ENCODE results near the gene HSPE1.
"Not testable (repeated sequence)": the region's sequence is repeated elsewhere in the genome, so short reads cannot be mapped to it uniquely, and the experiment has no call there.

The HSPE1 gene

DNA sequence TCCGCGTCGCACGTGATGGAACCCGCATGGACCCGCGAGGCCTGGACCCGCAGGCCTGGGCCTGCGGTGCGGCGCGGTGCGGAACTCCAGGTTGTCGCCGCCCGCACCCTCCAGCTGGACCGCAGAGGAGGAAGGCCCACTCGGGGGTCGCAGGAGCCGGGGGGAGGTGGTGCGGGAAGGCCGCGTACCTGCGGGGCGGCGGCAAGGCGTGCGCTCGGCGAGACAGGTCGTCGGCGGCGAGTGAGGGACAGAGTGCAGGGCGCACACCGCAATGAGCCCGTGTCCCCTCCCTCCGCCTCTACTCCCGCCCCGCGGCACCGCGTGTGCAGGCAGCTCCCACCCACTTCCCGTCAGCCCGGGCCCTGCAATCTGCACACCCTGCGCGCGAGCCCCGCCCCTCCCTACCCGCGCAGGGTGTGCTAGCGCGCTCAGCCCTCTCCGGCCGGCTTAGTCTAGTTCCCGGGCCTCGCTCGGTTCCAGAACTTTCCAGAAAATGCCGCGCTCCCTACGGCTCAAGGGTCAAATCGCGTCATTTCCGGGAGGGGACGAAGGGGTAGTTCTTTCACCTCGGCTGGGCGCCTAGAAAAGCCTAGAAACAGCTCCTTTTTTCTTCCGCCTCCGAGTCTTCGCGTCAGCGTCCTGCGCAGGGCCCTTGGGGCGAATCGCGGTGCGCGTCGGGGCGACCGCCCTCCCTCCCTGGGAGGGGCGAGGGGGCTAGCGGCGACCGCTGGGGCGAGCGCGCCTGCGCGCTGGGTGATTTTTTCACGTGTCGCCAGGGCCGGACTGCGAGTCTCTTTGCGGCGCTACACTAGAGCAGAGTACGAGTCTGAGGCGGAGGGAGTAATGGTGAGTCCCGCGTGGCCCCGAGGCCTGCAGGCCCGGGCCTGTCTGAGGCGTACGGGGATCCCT lies at the start of gene HSPE1, which contains the start of gene HSPD1:
Gene HSPE1, plus strand, starts transcription at position 786 of the 909 bp plus-strand sequence. Its CDS starts 58 bp downstream, at position 844.
Gene HSPD1, minus strand, starts transcription at position 247 of the 909 bp plus-strand sequence. CDS start 992 bp downstream, outside the sequence.
- DNase-seq: peak; percentile 99

DNA sequence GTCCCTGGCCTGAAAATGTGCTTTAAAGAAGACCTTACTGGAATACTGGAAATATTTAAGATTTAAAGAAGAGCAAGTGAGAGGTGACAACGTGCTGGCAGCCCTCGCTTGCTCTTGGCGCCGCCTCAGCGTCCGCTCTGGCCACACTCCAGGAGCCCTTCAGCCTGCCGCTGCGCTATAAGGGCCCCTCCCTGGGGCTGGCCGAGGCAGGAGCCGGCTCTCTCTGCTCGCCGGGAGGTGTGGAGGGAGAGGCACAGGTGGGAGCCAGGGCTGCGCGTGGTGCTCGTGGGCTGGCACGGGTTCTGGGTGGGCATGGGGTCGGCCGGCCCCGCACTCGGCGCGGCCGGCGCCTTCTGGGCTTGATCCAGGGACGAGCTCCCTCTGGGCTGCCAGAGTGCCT lies 49.7 kb upstream of the HSPE1 start:
- no peak for DNase-seq

DNA sequence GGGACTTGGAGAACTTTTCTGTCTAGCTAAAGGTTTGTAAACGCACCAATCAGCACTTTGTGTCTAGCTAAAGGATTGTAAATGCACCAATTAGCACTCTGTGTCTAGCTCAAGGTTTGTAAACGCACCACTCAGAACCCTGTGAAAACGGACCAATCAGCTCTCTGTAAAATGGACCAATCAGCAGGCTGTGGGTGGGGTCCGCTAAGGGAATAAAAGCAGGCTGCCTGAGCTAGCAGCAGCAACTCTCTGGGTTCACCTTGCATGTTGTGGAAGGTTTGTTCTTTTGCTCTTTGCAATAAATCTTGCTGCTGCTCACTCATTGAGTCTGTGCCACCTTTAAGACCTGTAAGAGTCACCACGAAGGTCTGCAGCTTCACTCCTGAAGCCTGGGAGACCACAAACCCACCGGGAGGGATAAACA lies 49.2 kb upstream of the HSPE1 start:
- DNase-seq: not testable (repeated sequence)

DNA sequence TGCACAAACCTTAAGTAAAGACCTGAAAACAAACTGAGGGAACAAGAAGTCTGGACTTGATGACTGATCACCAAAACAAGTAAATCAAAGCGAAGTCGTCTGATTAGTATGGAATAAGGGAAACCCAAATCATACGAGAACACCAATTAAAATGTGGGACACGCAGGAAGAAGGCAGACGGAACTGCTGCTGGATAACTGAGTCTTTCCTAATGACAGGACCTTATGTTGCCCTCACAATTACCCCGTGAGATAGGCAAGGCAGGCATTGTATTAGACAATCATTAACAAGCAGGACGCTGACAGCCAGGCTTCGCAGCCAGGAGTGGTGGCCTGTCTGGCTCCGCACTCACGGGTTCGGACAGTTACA lies 47.4 kb upstream of the HSPE1 start:
- DNase-seq: no peak

DNA sequence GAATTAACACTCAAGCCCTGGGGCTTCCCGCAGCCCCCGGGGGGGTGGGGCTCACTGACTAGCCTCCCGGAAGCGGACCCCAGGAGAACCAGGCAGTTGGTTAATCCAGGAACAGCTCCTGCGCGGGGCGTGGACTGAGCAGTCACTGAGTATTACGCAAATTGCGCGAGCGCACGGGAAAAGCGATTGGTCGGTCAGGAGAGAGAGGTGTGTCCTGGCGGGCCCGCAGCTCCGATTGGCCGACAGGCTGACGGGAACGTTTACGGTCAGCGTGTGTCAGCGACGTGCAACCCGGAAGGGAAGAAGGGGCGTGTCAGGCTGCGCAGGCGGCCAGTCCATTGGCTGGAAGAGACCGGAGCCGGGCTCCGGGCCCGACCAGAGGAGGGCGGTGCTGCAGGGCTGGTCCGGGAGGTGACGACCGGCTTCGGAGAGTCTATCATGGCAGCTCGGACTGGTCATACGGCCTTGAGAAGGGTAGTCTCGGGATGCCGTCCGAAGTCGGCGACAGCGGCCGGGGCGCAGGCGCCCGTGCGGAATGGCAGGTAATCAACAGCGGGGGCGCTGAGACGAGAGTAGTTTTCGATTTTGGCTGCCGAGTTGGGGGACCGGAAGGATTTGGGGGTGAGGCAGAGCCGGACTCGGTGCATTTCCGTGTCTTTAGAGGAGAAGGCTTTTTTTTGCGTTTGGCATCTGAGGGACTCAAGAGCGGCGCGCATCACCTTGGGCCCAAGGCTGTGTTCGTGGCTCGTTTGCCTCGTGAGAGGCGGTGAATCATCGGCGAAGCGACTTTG lies 46.9 kb upstream of the HSPE1 start, which contains the start of gene COQ10B:
Gene COQ10B, plus strand, starts transcription at position 430 of the 791 bp plus-strand sequence. Its CDS starts 9 bp downstream, at position 439.
- DNase-seq: peak; percentile 99

DNA sequence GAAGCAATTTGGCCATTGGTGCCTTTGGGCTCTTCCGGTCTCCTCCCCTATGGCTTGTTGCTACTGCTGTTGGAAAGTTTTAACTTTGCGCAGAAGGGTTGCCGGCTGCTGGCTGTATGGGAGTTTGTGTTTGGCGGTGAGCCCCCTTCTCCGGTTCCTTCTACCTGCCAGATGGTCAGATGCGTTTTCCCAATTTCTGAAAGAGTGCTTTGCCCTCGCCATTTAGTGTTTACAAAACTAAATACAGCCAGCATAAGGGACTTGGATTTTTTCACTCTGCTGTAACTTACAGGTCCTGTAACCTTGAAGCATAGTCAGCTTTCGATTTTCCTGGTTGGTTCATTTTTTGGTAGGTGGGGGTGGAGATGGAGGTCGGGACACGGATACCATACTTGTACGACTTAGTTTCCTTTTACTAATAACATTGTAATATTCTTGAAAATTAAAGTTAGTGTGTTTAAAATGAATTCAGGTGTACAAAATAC lies 46.2 kb upstream of the HSPE1 start:
- DNase-seq: no peak

DNA sequence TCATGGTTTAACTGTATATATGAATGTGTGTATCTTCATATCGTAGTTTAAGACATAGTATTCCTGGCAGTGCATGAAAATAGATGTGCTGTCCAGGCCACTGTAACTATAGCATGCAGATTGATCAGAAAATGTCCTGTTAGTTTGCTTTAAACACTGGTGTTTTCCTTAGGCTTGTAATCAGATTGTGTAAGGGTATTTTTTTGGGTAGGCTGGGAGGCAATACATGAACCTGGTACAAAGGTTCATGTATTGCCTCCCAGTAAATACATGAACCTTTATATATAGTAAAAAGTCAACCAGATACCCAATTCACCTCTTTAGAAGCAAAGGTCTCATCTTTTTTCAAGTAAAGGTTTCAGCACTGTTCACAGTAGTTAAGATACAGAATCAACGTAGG lies 45.3 kb upstream of the HSPE1 start:
- no peak for DNase-seq

DNA sequence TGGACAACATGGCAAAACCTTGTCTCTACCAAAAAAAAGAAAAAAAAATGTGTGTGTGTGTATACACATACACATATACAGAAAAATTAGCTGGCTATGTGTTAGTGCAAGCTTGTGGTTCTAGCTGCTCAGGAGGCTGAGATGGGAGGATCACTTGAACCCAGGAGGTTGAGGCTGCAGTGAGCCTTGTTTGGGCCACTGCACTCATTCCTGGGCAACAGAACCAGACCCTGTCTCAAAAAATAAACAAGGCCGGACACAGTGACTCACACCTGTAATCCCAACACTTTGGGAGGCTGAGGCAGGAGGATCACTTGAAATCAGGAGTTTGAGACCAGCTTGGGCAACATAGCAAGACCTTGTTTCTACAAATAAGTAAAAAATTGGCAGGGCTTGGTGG lies 44.8 kb upstream of the HSPE1 start:
- no peak for DNase-seq

DNA sequence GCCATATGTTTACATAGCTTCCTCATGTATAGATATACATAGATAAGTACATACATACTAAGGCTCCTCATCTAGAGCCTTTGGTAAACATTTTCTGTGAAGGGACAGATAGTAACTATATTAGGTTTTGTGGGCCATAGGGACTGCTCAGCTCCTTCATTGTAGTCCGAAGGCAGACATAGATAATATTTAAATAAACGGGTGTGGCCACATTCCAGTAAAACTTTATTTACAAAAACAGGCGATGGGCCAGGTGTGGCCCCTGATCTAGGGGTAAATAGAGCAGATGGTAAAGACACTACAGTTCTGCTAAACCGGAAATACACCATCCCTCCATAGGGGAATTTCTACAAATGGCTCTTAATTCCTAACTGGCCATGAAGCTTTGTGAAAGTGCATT lies 39.5 kb upstream of the HSPE1 start:
- no peak for DNase-seq

DNA sequence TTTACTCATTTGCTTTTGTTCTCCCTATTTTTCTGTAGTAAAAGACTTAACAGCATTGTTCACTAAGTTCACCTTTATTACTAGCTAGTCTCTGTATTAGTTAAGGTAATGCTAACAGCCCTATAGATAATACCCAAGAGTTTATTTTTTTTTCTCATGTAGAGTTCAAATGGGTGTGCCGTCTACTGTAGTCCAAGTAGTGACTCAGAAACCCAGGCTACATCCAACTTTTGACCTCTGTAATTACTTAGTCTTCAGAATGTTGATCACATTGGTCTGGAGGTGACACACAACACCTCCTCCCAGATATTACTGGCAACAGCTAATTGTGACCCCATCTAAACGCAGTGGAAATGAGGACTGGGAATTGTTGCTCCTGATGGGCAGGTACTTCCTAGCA lies 39.1 kb upstream of the HSPE1 start:
- no peak for DNase-seq

DNA sequence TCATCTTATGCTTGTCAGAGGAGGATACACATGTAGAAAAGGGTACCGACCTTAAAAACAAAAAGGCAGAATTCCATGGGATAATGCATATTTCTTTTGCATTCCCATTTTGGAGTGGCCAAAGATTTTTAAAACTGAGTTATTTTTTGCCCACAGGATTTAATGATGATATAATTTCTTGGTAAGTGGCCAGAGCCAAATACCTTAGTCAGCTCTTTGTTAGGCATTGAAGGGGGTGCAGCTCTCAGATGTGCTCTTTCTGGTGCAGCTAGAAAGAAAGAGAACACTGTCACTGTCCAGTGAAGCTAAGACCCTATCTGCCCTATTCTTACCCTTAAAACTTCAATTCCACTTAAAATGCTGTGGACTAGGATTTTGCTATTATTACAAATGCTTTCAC lies 36.0 kb upstream of the HSPE1 start:
- DNase-seq: no peak

DNA sequence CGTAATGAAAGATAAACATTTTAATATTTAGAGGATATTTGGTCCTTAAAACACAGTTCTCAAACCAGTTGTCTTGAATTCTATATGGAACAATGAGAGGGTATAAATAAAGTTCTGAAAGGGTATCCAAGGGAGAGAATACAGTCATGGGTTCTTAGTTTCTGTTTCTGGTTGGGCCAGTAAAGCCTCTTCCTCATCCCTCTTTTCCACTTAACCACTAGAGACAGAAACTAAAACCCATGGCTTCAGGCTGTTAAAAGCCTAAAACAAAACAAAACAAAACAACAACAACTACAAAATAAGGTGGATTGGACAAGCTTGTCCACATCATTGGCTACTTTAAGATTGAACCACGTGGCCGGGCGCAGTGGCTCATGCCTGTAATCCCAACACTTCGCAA lies 28.0 kb upstream of the HSPE1 start:
- DNase-seq: no peak

DNA sequence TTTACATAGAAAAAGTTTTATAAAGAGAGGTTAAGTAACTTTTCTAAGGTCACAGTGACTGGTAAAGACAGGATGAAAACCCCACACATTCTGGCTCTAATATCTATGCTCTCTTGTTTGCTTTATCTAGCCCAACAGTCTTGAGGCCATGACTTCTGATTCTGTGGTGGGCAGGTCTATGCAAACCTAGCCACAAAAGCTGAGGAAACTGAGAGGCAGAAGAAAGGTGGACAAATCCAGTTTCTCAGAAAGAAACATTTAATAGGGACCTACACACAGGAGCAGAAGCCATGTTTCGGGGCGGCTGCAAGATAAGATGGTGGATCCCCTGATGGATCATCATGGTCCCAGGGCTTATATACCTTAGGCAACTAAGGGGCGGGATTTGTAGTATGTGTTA lies 22.4 kb upstream of the HSPE1 start:
- no peak for DNase-seq

DNA sequence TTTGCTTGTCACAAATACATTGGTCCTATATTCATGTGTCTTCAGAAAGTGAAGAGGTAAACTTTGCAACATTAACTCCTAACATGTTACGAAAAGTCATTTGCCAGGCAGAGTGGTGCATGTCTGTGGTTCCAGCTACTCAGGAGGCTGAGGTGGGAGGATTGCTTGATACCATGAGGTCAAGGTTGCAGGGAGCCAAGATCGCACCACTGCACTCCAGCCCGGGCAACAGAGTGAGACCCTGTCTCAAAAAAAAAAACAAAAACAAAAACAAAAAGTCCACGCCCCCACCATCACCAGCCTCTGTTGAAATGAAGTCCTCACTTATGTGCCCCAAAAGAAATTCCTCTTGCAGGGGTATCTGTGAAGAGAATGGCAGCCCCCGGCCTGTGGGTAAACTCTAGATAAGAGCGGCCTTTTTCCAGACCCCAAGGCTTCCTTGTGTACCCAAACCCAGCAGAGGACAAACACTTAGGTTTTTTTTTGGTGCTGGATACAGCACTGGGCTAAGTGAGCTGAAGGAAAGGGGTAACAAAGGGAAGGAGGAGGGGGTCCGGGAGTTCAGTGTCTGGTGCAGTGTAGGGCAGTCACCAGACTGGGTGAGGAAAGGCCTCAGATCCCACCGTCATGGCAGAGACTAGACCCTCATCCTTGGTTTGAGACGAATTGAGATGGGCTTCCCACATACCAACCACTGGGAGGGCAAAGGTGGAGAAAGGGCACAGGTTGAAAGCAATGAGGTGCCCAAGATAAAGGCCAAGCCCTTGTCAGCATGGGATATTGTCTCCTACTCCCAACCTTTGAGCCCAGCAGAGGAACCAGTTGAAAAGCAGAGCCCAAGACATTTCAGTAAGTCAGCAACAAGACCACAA lies 19.8 kb upstream of the HSPE1 start:
- no peak for DNase-seq

DNA sequence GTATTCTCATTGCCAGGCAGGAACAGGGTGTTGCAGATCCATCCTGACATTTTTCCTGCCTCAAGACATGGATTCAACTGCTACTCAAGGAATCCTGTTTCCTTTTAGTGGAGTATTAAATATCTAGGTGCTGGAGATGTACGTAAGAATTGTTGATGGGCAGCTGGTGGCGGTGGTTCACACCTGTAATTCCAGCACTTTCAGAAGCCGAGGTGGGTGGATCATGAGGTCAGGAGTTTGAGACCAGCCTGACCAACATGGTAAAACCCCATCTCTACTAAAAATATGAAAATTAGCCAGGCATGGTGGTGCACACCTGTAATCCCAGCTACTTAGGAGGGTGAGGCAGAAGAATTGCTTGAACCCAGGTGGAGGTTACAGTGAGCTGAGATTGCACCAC lies 15.9 kb upstream of the HSPE1 start:
- DNase-seq: not testable (repeated sequence)

DNA sequence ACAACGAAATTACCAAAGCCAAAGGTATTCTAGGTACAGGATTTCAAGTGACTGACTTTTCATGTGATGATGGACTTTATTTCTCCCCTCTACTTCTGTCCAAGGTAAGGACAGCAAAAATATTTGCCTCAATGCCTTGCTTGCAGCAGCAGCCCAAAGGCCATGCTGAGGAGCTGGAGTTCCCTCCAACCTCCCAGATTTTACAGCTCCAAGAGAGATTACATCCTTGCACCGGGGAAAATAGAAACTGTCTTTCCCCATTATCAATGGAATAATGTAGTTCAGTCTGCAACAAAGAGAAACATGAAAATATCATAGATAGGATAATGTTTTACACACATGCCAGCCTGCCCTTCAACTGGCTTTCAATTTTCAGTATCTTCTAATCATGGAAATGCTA lies 14.0 kb upstream of the HSPE1 start:
- DNase-seq: no peak

DNA sequence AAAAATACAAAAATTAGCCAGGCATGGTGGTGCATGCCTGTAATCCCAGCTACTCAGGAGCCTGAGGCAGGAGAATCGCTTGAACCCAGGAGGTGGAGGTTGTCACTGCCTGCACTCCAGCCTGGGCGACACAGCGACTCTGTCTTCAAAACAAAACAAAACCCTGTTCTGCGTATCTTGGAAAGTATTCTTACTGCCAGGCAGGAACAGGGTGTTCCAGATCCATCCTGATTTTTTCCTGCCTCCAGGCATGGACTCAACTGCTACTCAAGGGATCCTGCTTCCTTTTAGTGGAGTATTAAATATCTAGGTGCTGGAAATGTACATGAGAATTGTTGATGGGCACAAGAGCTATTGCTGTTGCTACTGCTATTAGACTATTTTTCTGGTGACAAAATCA lies 12.8 kb upstream of the HSPE1 start:
- DNase-seq: no peak

DNA sequence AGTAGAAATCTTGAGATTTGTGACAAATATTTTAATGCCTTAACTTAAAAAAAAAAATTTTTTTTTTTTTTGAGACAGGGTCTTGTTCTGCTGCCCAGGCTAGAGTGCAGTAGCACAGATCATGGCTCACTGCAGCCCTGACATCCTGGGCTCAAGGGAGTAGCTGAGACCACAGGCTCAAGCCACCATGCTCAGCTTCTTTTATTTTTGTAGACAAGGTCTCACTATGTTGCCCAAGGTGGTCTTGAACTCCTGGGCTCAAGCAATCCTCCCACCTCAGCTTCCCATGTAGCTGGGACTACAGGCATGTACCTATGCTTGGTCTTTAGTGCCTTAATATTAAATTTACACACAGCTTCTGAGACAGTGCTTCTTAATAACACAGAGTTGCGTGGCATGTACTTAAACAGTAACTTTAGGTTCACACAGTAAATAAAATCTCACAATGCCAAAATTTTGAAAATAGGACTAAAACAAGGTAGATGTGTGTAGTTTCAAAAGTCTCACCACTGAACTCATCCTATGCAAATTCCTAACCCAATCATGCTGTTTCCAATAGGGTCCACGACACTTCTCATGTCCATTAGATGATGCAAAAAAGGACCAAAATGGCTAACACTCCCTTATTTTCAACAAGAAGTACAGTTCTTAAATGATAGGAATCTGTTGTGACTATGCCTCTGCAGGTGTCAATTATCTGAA lies 4.6 kb upstream of the HSPE1 start:
- DNase-seq: no peak

DNA sequence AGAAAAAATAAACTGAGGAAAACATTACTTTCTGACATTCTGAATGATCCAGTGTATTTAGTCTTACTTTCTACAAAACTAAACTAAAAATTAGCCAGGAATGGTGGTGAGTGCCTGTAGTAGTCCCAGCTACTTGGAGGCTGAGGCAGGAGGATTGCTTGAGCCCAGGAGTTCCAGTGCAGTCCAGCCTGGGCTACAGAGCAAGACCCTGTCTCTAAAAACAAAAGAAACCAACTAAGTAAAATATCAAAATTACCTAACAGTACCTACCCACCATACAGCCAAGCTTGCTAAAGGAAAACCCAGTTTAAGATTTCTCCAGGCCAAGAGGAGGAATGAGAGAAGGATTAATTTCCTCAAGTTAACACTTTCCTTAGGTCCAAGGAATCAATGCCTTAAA lies 3.5 kb upstream of the HSPE1 start:
- no peak for DNase-seq

DNA sequence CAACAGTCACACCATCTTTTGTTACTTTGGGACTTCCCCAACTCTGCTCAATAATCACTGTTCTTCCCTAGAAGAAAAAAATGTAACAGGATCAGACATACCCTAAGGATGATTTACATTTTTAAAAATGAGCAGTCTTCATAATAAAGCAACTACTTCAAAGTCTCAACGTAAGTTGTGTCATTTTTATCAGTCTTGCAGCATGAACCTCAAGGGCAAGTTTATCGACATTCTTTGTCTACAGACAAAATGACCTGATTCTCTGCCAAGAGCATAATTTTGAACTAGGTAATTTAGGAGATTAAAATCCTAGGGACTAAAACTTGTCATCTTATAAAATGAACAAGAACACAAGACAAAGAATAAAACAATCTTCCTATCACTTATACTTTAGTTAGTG lies 2.9 kb upstream of the HSPE1 start:
- DNase-seq: no peak

DNA sequence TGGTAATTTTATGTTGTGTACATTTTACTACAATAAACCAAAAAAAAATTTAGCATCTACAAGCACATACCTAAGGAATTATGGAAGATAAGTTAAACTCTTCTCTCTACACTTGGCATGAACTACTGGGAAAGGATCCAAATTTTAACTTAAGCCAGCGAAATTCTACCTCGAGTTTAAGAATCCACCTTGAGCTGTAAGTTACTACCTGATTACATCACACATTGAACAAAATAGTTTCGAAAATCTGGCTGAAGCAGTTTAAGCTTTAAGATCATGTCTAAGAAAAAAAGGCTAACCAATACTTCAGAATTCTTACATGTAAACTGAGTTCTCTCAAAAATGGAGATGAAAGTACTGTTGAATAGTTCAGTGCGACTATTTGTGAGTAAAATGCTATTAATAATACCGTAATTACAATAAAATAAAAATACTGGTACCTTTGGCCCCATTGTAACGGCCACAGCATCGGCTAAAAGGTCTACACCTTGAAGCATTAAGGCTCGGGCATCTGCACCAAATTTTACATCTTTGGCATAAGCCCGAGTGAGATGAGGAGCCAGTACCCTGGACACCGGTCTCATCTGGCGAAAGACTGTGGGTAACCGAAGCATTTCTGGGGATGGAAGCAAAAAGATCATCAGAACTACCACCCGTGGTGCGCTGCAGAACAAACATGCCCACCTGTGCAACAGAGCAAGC lies 1.8 kb upstream of the HSPE1 start:
- no peak for DNase-seq
